Lung (tissue), 13 donors: Measurements from ENCODE around the gene RAB39B. TPM values are rescaled to one million over a fixed set of nuclear protein-coding genes. Genes with fewer than 3 reads are reported as not detected.

Experiments
- ATAC-seq: fragments of 200-7000 bp; cut with Tn5 transposase; one replicate; pipeline ENCODE4 v1.9.1; 2020; ENCODE audit warnings: moderate number of reproducible peaks; ENCODE audit not compliant: insufficient read depth, low FRiP score
- DNase-seq, 3 donors: peaks; one replicate each; pipeline ENCODE4 v3.0.0-alpha.2; 2013 to 2017
- H3K27ac ChIP-seq, 2 donors: one replicate each; pipeline ENCODE4 v1.5.1; 2013; ENCODE audit warnings: mild to moderate bottlenecking in 2 of 2, moderate library complexity in 2 of 2, control low read depth in 1 of 2, inconsistent platforms in 1 of 2, low read depth in 1 of 2, low read length in 1 of 2
- H3K27me3 ChIP-seq, 3 donors: one replicate each; pipeline ENCODE4 v1.5.1; 2013; ENCODE audit warnings: low read length in 2 of 3; ENCODE audit not compliant: control insufficient read depth in 3 of 3, insufficient read depth in 3 of 3
- H3K36me3 ChIP-seq, 4 donors: one replicate each; pipeline ENCODE4 v1.5.1; 2013; ENCODE audit warnings: low read length in 4 of 4, mild to moderate bottlenecking in 1 of 4, moderate library complexity in 1 of 4; ENCODE audit not compliant: control insufficient read depth in 4 of 4, insufficient read depth in 4 of 4
- H3K4me1 ChIP-seq, 5 donors: one replicate each; pipeline ENCODE4 v1.5.1; 2013; ENCODE audit warnings: low read length in 5 of 5, mild to moderate bottlenecking in 2 of 5, moderate library complexity in 1 of 5; ENCODE audit not compliant: control insufficient read depth in 5 of 5, insufficient read depth in 5 of 5
- H3K4me3 ChIP-seq: one replicate; pipeline ENCODE4 v1.5.1; 2013; ENCODE audit warnings: mild to moderate bottlenecking, control low read depth, moderate library complexity
- H3K9ac ChIP-seq, 2 donors: one replicate each; pipeline ENCODE4 v1.5.1; 2013; ENCODE audit warnings: low read length in 2 of 2, control low read depth in 1 of 2; ENCODE audit not compliant: insufficient read depth in 1 of 2
- H3K9me3 ChIP-seq, 4 donors: one replicate each; pipeline ENCODE4 v1.5.1; 2013; ENCODE audit warnings: low read length in 3 of 4, mild to moderate bottlenecking in 1 of 4, moderate library complexity in 1 of 4; ENCODE audit not compliant: control insufficient read depth in 4 of 4, insufficient read depth in 3 of 4
- WGBS, 2 donors: extraction: QIAGEN DNeasy Blood & Tissue Kit; methylation state at CpG; one replicate each; pipeline ENCODE4 v1.1.7; 2013; 5-methylcytosine and 5-hydroxymethylcytosine counted together
- polyA plus RNA-seq, 2 donors: library from polyadenylated mRNA; stranded (reverse); fragments of 200-250 nt; gene quantifications; one replicate each; pipeline ENCODE4 v1.2.1, GENCODE V29; 2013
- small RNA-seq: library from RNA; depleted of rRNA; stranded (forward); fragments of <200 nt; gene quantifications from one replicate; pipeline ENCODE3, GENCODE V24; 2014; ENCODE audit warnings: low replicate concordance
- total RNA-seq, 2 donors: library from RNA; depleted of rRNA in 1 of 2; stranded (reverse); fragments of >200 nt in 1 of 2; gene quantifications; one replicate each; pipeline ENCODE4 v1.2.1, GENCODE V29; 2014 to 2021
- TF ChIP-seq, protein P1 (sequence below): IDR thresholded peaks from 2 replicates; pipeline ENCODE4 v1.5.1; 2012; ENCODE audit warnings: mild to moderate bottlenecking; ENCODE audit errors: control extremely low read depth, extremely low read depth
- donor health status: control.
- donor health status: control.
- donor health status: Bipolar disorder and iron deficiency.
- donor health status: healthy.
- donor health status: DM: yes; HTN: yes; CAD: no.

The RAB39B gene
- total and polyA plus RNA-seq, 4 donors, result 0.28 to 0.83 (median 0.49) TPM

DNA sequence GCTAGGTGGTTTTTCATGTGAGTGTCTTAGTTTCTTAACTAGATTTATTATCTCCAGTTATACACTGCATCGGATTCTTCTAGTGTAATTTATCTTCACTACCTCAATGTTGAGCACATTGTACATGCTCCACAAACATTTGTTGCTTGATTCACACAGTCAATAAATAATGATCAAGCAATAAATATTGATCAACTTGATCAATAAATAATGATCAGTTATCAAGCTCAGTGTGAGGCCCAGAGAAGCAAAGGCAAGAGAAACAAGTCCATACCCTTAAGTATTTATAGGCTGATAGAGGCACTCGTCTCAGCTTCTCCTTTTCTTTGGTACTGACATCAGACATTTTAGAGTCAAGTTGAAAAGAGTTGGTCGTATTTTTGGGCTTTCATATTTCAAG lies 53.1 kb downstream of the RAB39B start:
- TF ChIP-seq, protein P1, sequence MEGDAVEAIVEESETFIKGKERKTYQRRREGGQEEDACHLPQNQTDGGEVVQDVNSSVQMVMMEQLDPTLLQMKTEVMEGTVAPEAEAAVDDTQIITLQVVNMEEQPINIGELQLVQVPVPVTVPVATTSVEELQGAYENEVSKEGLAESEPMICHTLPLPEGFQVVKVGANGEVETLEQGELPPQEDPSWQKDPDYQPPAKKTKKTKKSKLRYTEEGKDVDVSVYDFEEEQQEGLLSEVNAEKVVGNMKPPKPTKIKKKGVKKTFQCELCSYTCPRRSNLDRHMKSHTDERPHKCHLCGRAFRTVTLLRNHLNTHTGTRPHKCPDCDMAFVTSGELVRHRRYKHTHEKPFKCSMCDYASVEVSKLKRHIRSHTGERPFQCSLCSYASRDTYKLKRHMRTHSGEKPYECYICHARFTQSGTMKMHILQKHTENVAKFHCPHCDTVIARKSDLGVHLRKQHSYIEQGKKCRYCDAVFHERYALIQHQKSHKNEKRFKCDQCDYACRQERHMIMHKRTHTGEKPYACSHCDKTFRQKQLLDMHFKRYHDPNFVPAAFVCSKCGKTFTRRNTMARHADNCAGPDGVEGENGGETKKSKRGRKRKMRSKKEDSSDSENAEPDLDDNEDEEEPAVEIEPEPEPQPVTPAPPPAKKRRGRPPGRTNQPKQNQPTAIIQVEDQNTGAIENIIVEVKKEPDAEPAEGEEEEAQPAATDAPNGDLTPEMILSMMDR, result no peak
- no peaks in the 10 kb centered on the region for H3K36me3 ChIP-seq
- H3K9me3 ChIP-seq, result no peaks in the 10 kb centered on the region
- ATAC-seq (no peak), DNase-seq (no peak)
- H3K27ac ChIP-seq, result no peak overlapping the region
- no peak overlapping the region for H3K9ac ChIP-seq
- H3K4me1 ChIP-seq, result no peaks in the 10 kb centered on the region
- H3K27me3 ChIP-seq, result no peaks in the 10 kb centered on the region
- H3K4me3 ChIP-seq, result no peak overlapping the region
- WGBS, 2 donors, result 64 to 86% methylated on average over 3 of the region's 3 CpGs

Small RNA genes within 50 kb of the gene (small RNA-seq; reads per million reads assigned to genes)
- gene AC234781.4, result not detected

Other genes with a start within 250 kb of the RAB39B start
- 10 to 100 TPM in 1 of 2 donors, 1 to 10 TPM in 1; 6.1 to 38.1 TPM for gene F8, start 241.8 kb downstream of the RAB39B start, total RNA-seq
- gene F8, start 241.8 kb downstream of the RAB39B start, polyA plus RNA-seq, result 1 to 10 TPM; 6.1 to 9.0 TPM
- 10 to 100 TPM; 43.5 to 83.1 TPM for gene FUNDC2, start 237.6 kb downstream of the RAB39B start, total RNA-seq
- 100 to 1,000 TPM in 1 of 2 donors, 10 to 100 TPM in 1; 89.0 to 106 TPM for gene FUNDC2, start 237.6 kb downstream of the RAB39B start, polyA plus RNA-seq
- gene CMC4, start 193.4 kb downstream of the RAB39B start, total RNA-seq, result 1 to 10 TPM; 4.3 to 9.5 TPM
- gene CMC4, start 193.4 kb downstream of the RAB39B start, polyA plus RNA-seq, result 10 to 100 TPM in 1 of 2 donors, 1 to 10 TPM in 1; 7.3 to 15.7 TPM
- 10 to 100 TPM; 10.7 to 16.5 TPM for gene MTCP1, start 193.4 kb downstream of the RAB39B start, total RNA-seq
- gene MTCP1, start 193.4 kb downstream of the RAB39B start, polyA plus RNA-seq, result 10 to 100 TPM in 1 of 2 donors, 1 to 10 TPM in 1; 7.6 to 60.2 TPM
- 10 to 100 TPM; 13.7 to 17.9 TPM for gene BRCC3, start 193.0 kb downstream of the RAB39B start, total RNA-seq
- gene BRCC3, start 193.0 kb downstream of the RAB39B start, polyA plus RNA-seq, result 10 to 100 TPM in 1 of 2 donors, 1 to 10 TPM in 1; 7.9 to 13.1 TPM
- gene VBP1, start 48.0 kb downstream of the RAB39B start, total RNA-seq, result 10 to 100 TPM; 36.6 to 50.7 TPM
- gene VBP1, start 48.0 kb downstream of the RAB39B start, polyA plus RNA-seq, result 10 to 100 TPM; 21.7 to 32.4 TPM
- 10 to 100 TPM; 24.6 to 31.5 TPM for gene CLIC2, start 70.1 kb upstream of the RAB39B start, total RNA-seq
- gene CLIC2, start 70.1 kb upstream of the RAB39B start, polyA plus RNA-seq, result 10 to 100 TPM; 25.7 to 27.1 TPM
- gene F8A2, start 117.6 kb upstream of the RAB39B start, total RNA-seq, result not detected
- not detected for gene F8A2, start 117.6 kb upstream of the RAB39B start, polyA plus RNA-seq
- 1 to 10 TPM; 3.6 to 6.0 TPM for gene F8A3, start 194.1 kb upstream of the RAB39B start, total RNA-seq
- 1 to 10 TPM; 3.2 to 6.4 TPM for gene F8A3, start 194.1 kb upstream of the RAB39B start, polyA plus RNA-seq